ENCODE measurements around the gene DMBT1.
A peak's percentile ranks its signal among the peaks of the same experiment; 100 is the strongest.

DMBT1 gene

DNA sequence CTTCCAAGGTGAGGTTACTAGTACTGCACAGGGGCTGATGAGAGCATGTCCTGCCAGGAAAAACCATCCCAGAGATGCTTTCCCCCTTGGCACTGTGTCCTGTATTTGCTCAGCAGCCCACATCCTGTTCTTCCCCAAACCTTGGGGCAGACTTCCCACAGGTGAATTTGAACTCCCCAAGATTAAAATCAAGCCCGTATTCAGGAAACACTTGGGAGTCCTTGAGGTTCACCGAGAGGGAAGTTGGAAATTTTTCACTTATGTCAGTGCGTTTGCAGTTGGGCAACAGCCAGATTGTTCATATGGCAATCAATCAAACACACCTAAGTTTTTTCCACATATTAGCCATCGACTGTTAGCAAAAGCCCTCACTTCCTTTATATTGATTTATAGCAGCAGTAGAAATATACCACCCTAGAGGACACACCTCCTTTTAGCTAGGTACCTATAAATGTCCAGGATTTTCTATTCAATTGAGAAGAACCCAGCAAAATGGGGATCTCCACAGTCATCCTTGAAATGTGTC lies at the start of gene DMBT1:
Gene DMBT1, plus strand, starts transcription at position 476 of the 526 bp plus-strand sequence. Its CDS starts 17 bp downstream, at position 493.
- no peak for DNase-seq

DNA sequence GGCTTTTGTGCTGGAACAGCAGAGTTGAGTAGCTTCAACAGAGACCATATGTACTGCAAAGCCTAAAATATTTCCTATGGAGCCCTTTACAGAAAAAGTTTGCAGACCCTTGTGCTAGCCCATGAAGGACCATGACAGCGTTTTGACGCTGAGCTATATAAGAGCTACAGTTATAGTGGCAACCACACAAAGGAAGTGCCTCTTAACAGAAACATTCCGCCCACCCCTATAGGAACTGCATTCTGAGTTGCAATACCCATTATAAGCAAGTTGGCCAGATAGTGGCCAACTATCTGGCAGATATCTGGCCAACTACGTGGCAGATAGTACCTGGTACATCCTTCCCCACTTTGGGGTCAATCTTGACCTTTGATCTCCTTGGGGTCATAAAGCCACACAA lies 47.5 kb upstream of the DMBT1 start:
- no peak for DNase-seq

DNA sequence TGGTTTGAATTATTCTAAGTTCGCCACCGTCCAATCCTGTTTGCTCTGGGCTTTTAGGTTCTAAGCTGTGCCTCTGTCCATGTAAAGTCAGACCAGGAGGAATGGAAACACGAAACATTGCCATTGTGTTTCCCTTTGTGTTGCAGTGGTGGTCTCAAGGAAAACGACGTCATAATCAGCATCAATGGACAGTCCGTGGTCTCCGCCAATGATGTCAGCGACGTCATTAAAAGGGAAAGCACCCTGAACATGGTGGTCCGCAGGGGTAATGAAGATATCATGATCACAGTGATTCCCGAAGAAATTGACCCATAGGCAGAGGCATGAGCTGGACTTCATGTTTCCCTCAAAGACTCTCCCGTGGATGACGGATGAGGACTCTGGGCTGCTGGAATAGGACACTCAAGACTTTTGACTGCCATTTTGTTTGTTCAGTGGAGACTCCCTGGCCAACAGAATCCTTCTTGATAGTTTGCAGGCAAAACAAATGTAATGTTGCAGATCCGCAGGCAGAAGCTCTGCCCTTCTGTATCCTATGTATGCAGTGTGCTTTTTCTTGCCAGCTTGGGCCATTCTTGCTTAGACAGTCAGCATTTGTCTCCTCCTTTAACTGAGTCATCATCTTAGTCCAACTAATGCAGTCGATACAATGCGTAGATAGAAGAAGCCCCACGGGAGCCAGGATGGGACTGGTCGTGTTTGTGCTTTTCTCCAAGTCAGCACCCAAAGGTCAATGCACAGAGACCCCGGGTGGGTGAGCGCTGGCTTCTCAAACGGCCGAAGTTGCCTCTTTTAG lies 46.3 kb upstream of the DMBT1 start:
- DNase-seq, result no peak

DNA sequence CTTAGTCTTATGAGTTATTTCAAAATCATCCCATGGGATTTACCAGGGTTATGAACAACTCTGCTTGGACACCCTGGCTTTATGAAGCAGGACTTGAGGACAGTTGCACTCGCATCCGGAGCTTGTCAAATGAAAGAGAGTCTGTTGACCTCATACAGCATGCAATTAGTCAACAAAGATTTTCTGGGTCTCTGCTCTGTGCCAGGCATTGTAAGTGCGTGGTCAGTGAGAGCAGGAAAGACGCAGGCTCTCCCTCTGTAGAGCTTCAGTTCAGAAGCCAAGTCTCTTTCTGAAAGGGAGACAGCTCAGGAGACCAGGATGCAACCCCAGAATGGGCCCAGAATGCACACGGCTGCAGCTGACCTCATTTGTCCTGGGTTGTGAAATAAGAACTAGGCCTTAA lies 45.5 kb upstream of the DMBT1 start:
- no peak for DNase-seq

DNA sequence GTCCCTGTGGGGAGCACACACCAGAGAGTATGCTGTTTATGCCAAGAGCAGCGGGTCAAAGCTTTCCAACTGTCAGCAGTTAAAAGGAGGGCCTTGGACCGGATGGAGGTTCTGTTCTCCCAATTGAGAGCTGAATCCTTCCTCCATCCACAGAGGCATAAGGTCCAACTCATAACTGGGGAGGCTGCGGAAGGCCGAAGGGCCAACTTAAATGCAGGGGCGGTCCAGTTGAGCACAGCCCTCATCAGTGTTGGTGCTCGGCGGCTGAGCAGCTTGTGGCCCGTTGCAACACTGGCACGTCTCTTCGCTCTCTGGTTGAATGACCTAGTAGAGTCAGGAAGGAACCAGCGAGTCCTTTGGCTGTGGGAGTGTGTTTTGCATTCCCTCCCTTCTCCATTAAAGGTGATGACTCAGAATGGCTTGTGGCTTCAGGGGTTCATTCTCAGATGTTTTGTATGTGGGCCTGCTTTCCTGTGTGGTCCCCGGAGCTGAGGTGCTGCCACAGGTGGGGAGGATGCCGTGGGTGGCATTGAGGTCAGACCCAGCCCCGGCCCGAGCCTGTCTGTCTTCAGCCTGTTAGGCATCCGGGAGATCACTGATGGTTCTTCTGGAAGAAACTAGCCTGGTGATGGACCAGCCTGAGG lies 44.8 kb upstream of the DMBT1 start:
- no peak for DNase-seq

DNA sequence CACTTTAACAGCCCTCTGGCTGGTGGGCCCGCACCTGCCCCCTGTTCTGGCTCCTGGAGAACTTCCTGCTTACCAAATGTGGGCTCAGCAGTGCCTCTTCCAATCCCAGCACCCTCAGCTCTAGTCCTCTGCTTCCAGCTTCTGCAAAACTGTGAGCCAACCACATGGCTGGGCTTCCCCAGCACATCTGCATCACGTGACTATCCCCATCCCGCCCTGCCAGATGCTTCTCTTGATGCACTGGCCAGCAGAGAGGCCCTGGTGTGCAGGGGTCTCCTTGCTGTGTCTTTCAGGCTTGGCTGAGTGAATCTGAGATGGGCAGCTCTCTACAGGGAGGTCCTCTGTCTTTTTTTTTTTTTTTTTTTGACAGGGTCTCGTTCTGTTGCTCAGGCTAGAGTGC lies 43.8 kb upstream of the DMBT1 start:
- DNase-seq, result peak; percentile 62

DNA sequence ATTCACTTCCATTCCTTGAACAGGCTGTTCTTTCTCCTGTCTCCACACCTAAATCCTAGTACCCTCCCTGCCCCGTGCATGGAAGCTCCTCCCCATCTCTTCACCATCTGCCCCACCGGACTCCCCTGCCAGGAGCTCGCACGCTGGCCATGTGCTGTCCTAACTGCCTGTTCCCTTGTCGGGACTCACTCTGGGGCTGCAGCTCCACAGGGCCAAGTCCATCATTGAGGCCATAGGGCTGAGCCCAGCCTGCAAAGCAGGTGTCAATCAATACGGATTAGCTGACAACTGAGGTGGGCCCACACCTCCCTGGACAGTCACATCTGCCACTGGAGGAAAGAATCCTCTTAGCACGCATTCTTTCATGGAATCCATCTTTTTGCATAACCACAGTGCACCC lies 41.4 kb upstream of the DMBT1 start:
- no peak for DNase-seq

DNA sequence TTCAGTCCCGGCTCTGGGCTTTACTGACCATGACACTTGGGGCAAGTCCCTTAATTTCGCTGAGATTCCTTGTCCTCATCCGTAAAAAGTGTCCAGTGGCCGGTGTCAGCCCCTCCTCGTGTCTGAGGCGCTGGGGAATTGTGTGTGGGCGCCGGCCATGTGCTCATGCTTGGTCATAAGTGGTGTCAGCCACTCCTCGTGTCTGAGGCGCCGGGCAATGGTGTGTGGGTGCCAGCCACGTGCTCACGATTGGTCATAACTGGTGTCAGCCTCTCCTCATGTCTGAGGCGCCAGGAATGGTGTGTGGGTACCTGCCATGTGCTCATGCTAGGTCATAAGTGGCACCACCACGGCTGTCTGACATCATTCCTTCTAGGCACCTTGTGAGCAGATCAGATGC lies 40.7 kb upstream of the DMBT1 start:
- DNase-seq, result no peak

DNA sequence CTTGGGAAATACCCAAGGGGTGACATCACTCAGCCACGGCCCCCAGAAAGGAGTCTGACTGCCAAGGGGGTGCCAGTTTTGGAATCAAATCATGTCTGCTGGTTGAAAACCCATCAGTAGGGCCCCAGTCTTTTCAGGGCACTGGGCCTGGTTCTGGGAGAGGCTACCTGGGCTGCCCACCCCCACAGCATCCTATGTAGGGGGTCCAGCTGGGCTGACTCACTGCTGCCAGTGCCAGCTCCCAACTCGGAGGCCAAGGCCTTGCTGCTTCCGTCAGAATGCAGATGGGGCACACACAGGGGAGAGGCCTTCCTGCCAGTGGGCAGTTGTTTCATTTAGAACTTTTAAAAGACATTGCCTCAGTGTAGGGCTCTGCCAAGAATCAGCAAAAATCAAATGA lies 39.5 kb upstream of the DMBT1 start:
- DNase-seq, result no peak

DNA sequence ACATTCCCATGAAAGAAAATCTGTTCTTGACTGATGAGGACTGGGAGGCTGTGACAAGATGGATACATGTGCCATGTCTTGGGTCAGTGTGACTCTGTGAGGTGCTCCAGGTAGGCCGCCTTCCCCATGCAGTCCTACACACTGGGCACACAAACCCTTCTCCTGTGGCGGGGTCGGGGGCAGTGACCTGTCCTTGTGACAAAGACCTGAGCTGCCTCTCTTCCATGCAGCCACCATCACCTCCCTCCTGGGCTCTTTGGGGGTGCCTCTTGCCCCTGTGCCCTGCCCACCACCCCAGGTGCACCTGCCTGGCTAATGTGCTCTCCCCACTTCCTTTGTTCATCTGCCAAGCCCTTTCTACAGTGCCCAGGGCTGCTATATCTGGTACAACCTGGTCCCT lies 35.7 kb upstream of the DMBT1 start:
- no peak for DNase-seq

DNA sequence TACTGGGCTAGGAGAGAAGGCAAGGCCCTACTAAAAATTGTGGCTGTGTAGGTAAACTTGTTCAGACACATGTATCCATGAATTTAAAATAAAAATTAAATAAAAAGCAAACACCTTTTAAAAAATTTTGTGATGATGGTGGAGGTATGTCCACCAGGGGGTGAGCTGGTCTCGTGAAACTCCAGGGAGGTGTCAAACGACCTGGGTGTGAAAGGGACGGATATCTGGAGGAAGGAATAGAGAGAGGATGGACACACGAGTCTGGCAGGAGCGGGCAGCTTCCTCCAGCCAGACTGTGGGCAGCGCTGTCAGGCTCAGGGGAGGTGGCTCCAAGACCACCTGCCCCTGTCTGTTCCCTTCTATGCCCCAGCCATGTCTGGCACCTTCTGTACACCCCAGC lies 34.8 kb upstream of the DMBT1 start:
- DNase-seq, result no peak

DNA sequence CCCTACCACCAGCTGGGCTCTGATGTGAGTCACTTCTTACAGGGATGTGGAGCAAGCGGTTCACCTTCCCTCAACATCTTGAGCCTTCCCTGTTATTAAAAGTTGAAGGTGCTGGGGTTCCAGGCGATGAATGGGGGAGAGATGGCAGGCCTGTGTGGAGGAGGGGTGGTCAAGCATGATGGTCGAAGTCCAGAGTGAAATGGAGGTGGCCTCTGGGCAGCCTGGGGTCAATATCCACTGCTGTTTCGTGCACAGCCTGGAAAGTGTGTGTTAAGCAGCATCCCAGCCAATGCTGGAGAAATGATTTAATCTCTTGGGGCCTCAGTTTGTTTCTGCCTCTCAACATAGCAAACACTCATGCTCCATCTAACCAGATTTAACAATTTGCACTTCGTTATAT lies 33.7 kb upstream of the DMBT1 start:
- DNase-seq, result no peak

DNA sequence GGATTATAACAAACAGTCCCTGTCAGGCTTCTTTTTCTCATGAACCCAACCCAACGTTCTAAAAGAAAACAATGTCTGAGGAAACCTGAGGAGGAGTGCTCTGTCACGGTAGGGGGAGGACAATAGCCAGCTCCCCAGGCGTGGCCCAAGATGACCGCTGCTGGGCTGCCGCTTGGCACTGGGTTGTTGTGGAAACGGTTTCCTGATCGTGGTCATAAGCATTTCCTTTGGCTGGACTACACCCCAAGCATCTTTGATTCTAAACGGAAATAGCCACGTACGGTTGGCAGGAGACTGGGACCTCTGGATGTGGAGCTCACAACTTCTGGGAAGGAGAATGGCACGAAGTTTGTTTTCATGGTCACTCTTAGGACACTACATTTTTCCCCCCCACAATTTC lies 30.4 kb upstream of the DMBT1 start:
- peak; percentile 57 for DNase-seq

DNA sequence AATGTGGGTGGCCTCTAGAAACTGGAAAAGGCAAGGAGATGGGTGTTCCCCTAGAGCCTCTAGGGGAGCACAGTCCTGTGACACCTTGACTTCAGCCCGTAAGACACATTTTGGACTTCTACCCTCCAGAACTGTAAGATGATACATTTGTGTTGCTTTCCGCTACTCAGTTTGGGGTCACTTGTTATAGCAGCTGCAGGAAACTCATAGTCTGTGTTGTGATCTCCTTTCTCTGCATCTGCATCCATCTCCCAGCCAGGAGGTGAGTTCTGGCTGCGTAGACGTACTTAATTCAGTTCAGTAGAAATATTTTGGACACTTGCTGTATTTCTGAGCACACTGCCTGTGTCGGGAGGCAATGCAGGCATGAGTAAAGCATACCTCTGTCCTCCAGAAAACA lies 29.3 kb upstream of the DMBT1 start:
- DNase-seq, result no peak

DNA sequence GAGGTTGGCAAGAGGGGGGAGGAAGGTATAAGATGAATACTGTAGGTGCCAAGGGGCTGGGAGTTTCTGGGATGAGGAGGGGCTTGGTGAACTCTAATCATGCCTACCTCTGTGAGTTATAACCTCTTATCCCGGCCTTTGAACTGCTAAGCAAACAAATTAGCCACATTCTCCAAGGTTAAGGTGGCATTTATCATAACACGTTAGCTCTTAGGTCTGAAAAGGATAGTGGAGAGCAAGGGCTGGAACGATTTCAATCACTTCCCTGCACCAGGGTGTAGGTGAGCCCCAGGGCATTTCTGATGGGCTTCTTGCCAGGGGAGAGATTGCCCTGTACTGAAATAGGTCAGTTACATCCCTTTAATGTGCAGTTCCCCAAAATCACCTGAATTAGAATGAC lies 28.6 kb upstream of the DMBT1 start:
- DNase-seq, result no peak

DNA sequence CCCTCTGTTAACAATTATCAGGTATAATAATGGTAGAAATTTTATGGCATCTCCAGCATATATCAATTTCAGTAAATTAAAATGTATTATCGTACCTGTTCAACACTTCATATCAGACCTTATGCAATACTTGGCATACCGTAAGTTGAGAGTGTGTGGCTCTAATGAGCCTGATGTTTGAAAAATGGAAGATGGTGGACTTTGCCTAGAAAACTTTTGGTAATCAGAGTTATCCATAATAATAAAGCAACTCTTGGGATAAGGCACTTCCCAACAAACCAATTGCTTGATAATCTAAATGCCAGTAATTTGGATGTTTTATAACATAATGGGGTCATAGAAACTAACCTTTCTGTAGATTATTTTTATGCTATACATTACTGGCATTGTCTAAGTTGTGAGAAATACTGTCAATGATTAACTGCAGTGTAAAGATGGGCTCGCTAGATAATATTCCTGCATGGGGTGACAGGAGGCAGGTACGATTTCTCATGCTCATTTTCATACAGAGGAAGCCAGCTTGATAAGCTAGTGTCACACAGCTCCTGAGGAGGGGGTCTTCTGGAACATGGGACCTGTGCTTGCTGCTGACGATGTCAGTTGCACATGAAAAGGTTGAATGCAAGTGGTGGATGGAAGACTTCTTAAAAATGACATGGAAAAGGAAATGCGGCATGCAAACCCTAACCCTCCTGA lies 27.8 kb upstream of the DMBT1 start:
- DNase-seq, result no peak

DNA sequence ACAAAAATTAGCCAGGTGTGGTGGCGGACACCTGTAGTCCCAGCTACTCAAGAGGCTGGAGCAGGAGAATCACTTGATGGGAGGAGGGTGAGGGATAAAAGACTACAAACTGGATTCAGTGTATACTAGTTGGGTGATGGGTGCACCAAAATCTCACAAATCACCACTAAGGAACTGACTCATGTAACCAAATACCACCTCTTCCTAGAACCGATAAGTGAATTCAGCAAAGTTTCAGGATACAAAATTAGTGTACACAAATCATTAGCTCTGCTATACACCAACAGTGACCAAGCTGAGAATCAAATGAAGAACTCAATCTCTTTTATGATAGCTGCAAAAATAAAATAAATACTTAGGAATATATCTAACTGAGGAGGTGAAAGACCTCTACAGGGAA lies 23.0 kb upstream of the DMBT1 start:
- no peak for DNase-seq

DNA sequence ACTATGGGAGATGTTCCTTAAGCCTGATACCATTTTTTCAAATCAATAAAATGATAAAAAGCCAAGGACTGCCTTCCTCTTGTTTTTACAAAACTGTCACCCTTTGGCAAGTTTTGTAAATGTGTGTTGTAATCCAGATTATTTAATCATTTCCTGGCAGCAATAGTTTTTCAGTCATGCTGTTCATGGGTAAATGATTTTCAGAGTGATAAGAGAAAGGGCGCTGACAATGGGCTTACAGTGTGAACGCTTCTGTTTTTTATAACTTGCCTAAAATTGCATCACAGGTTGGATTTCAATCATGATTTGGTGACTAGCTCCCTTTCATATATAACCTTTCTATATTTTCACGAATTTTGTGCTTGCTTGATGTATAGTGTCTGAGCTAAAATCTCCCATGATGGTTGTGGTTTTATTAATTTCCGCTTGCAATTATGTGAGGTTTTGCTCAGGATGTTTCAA lies 19.0 kb upstream of the DMBT1 start:
- no peak for DNase-seq

DNA sequence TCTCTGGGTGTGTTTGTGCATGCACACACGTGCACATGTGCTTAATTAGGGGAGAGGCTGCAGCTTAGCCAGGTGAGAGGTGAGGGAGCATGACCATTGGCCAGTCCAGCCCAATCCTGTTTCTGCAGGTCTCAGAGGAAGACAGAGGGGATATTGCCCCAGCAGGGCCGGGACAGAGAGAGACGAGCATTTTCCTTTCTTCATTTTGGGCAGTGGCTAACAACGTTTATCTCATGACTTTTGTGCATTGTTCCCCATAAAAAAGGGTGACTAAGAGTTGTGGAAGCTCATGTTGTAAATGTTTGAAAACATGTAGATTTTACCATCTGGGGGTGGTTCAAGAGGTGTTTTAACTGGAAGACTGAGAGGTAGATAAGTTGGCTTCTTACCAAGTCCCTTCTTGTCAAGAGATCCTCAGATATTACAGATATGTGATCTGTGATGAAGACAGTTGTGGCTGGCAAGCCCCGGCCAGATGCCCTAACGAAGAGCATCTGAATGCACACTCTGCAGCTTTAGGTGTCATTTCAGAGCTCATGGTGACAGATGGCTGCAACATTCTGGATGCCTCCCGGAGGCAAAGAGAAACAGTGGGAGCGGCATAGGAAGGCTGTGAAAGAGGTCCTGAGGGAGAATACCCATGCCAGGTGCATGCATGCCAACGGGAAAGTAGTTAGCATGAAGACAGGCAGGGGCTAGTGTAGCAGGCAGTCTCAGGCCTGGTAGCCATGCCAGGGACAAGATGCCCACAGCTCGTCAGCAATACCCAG lies 16.7 kb upstream of the DMBT1 start:
- DNase-seq, result no peak

DNA sequence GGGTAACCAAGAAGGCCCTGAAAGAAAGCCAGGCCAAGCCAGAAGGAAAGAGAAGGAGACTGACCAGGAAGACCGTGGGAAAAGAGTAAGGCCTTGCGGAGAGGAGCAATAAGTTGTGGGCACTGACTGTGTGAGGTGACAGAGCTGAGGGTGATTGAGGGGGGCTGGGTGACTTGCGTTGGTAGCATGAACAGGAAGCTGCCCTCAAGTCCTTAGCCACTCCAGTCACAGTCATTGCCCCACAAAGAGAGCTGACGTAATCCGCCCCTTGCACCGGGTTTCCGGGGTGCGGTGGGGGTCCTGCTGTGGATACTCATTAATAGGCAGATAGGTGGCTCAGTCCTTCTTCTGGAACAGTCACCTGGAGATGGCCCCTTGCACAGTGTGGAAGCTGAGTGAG lies 16.1 kb upstream of the DMBT1 start:
- DNase-seq, result no peak

DNA sequence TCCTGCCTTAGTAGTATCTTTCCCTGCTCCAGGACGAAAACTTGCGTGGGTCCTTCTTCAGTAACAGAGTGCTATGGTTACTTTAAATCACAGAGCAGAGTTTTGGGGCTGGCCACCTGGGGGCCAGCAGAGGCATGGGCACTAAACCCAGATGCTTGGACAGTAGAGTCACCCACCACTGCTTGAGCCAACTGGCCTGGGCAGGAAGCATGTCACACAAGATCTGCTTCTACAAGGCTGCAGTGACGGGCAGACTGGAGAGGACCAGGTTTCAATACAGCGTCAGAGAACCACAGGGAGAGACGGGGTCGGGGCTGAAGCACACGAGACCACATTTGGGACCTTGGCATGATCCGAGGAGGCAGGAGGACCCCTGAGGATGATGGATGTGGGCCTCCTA lies 14.3 kb upstream of the DMBT1 start:
- no peak for DNase-seq

DNA sequence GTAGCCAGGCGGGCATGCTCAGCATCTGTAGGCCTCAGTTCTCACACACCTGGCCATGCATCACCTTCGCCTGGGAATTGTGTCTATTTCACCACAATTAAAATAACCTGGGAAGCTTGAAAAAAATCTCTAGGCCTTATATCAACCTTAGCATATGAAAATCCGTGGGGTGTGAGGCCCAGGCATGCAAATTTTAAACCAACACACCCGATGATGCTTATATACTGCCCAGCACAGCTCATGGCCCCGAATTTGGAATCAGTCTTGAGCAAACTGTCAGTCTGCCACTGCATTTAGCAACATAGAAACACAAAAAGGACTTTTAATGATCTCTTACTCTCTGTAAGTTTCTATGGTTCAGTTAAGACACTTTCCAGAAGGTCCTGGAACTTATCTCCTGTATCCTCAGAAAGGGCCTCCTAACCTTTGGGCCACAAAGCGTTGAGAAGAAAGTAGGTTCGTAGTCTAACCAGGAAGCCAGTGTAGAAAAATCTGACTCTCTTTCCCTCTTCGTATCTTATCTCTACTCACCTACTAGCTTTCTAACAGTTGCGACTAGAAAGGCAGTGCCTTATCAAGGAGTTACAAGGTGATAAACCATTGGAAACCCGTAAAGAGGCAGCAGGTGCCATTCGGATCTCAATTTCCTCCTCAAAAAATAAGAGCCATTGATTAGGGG lies 12.0 kb upstream of the DMBT1 start:
- DNase-seq, result no peak
